H9 (cell line): ENCODE data around the gene CPT2. TPM values are rescaled to one million over a fixed set of nuclear protein-coding genes. Genes with fewer than 3 reads are reported as not detected.
A peak's percentile ranks its signal among the peaks of the same experiment; 100 is the strongest.
"Not testable (repeated sequence)": the region's sequence is repeated elsewhere in the genome, so short reads cannot be mapped to it uniquely, and the experiment has no call there.

ENCODE experiments used
- DNase-seq: peaks from one replicate; pipeline ENCODE4 v3.0.0-alpha.2; 2017
- H2AFZ ChIP-seq: one replicate; pipeline ENCODE4 v1.6.1; 2013; ENCODE audit warnings: mild to moderate bottlenecking, low read length, control low read depth, moderate library complexity
- H2AK5ac ChIP-seq: 2 replicates; pipeline ENCODE4 v1.6.1; 2013; ENCODE audit warnings: low read length, control low read depth, mixed read lengths; ENCODE audit not compliant: insufficient read length
- H2BK120ac ChIP-seq: one replicate; pipeline ENCODE4 v1.6.1; 2013; ENCODE audit warnings: low read depth, mild to moderate bottlenecking, low read length, control low read depth, inconsistent platforms; ENCODE audit not compliant: poor library complexity, severe bottlenecking
- H2BK12ac ChIP-seq: 2 replicates; pipeline ENCODE4 v1.6.1; 2013; ENCODE audit warnings: low read length, control low read depth, mixed read lengths, low read depth; ENCODE audit not compliant: insufficient read length
- H2BK15ac ChIP-seq: 2 replicates; pipeline ENCODE4 v1.6.1; 2013; ENCODE audit warnings: low read depth, low read length, control low read depth
- H2BK20ac ChIP-seq: one replicate; pipeline ENCODE4 v1.6.1; 2013; ENCODE audit warnings: low read depth, mild to moderate bottlenecking, low read length, control low read depth, inconsistent platforms; ENCODE audit not compliant: poor library complexity, severe bottlenecking
- H2BK5ac ChIP-seq: 2 replicates; pipeline ENCODE4 v1.6.1; 2013; ENCODE audit warnings: low read length, control low read depth, mixed read lengths; ENCODE audit not compliant: insufficient read length
- H3K14ac ChIP-seq: 2 replicates; pipeline ENCODE4 v1.6.1; 2013; ENCODE audit warnings: low read length, control low read depth; ENCODE audit not compliant: insufficient read depth
- H3K18ac ChIP-seq: 2 replicates; pipeline ENCODE4 v1.6.1; 2013; ENCODE audit warnings: low read depth, mild to moderate bottlenecking, mixed read lengths, low read length, control low read depth; ENCODE audit not compliant: insufficient read length
- H3K23ac ChIP-seq: 2 replicates; pipeline ENCODE4 v1.6.1; 2013; ENCODE audit warnings: low read length, control low read depth, mixed read lengths, low read depth; ENCODE audit not compliant: insufficient read length
- H3K23me2 ChIP-seq: 2 replicates; pipeline ENCODE4 v1.6.1; 2013; ENCODE audit warnings: low read depth, mild to moderate bottlenecking, mixed read lengths, low read length, control low read depth; ENCODE audit not compliant: insufficient read length, poor library complexity, severe bottlenecking
- H3K27ac ChIP-seq: 2 replicates; pipeline ENCODE4 v1.5.1; 2013; ENCODE audit warnings: low read length, control low read depth, mixed read lengths, low read depth; ENCODE audit not compliant: insufficient read length
- H3K27me3 ChIP-seq: 2 replicates; pipeline ENCODE4 v1.6.1; 2013; ENCODE audit warnings: low read length, control low read depth, inconsistent platforms; ENCODE audit not compliant: insufficient read depth
- H3K4ac ChIP-seq: 2 replicates; pipeline ENCODE4 v1.6.1; 2013; ENCODE audit warnings: low read depth, mild to moderate bottlenecking, control low read depth, inconsistent platforms, low read length, moderate library complexity
- H3K4me1 ChIP-seq: 2 replicates; pipeline ENCODE4 v1.6.1; 2013; ENCODE audit warnings: low read length, control low read depth, inconsistent platforms; ENCODE audit not compliant: insufficient read depth
- H3K4me2 ChIP-seq: 2 replicates; pipeline ENCODE4 v1.6.1; 2013; ENCODE audit warnings: low read length, control low read depth, mixed read lengths; ENCODE audit not compliant: insufficient read length, insufficient read depth
- H3K56ac ChIP-seq: 2 replicates; pipeline ENCODE4 v1.6.1; 2013; ENCODE audit warnings: low read depth, mild to moderate bottlenecking, mixed read lengths, low read length, control low read depth; ENCODE audit not compliant: insufficient read length
- H3K79me1 ChIP-seq: 2 replicates; pipeline ENCODE4 v1.6.1; 2013; ENCODE audit warnings: low read depth, mild to moderate bottlenecking, moderate library complexity, low read length, control low read depth, inconsistent platforms; ENCODE audit not compliant: insufficient read depth, poor library complexity, severe bottlenecking
- H3K79me2 ChIP-seq: 2 replicates; pipeline ENCODE4 v1.6.1; 2013; ENCODE audit warnings: low read length, control low read depth, inconsistent platforms; ENCODE audit not compliant: insufficient read depth
- H3K9ac ChIP-seq: 2 replicates; pipeline ENCODE4 v1.6.1; 2013; ENCODE audit warnings: low read length, control low read depth, mixed read lengths; ENCODE audit not compliant: insufficient read length; ENCODE audit errors: extremely low read depth
- H3K9me3 ChIP-seq: one replicate; pipeline ENCODE4 v1.6.1; 2013; ENCODE audit warnings: low read depth, low read length, inconsistent platforms; ENCODE audit not compliant: control insufficient read depth
- H3T11ph ChIP-seq: one replicate; pipeline ENCODE4 v1.6.1; 2013; ENCODE audit warnings: mild to moderate bottlenecking, low read length, control low read depth, inconsistent platforms
- H4K20me1 ChIP-seq: one replicate; pipeline ENCODE4 v1.6.1; 2013; ENCODE audit not compliant: control insufficient read depth, insufficient read length, insufficient read depth
- H4K5ac ChIP-seq: 2 replicates; pipeline ENCODE4 v1.6.1; 2013; ENCODE audit warnings: low read depth, mild to moderate bottlenecking, mixed read lengths, low read length, control low read depth; ENCODE audit not compliant: insufficient read length
- H4K8ac ChIP-seq: replicated peaks from 2 replicates; pipeline ENCODE4 v1.6.1; 2013; ENCODE audit warnings: low read length, control low read depth, mixed read lengths, low read depth; ENCODE audit not compliant: insufficient read length
- H4K91ac ChIP-seq: 2 replicates; pipeline ENCODE4 v1.6.1; 2013; ENCODE audit warnings: low read depth, mild to moderate bottlenecking, moderate library complexity, mixed read lengths, low read length, control low read depth; ENCODE audit not compliant: insufficient read length
- H3K27ac Mint-ChIP-seq, 3 experiments: 2 replicates in 2 of 3; 3 replicates in 1 of 3; pipeline ENCODE4 v1.8.0; 2020 to 2021; ENCODE audit warnings: mixed read lengths in 3 of 3, mild to moderate bottlenecking in 1 of 3, moderate library complexity in 1 of 3
- H3K27me3 Mint-ChIP-seq: 2 replicates; pipeline ENCODE4 v1.8.0; 2021; ENCODE audit warnings: low read depth, mild to moderate bottlenecking, moderate library complexity, mixed read lengths
- H3K36me3 Mint-ChIP-seq, 3 experiments: 2 replicates in 2 of 3; 3 replicates in 1 of 3; pipeline ENCODE4 v1.8.0; 2020 to 2021; ENCODE audit warnings: low read depth in 3 of 3, mixed read lengths in 3 of 3; ENCODE audit not compliant: insufficient read depth in 1 of 3
- H3K4me1 Mint-ChIP-seq, 2 experiments: 2 replicates each; pipeline ENCODE4 v1.8.0; 2020; ENCODE audit warnings: mixed read lengths in 2 of 2
- H3K4me3 Mint-ChIP-seq, 2 experiments: 2 replicates in 1 of 2; 3 replicates in 1 of 2; pipeline ENCODE4 v1.8.0; 2020 to 2021; ENCODE audit warnings: mild to moderate bottlenecking in 2 of 2, mixed read lengths in 2 of 2, moderate library complexity in 1 of 2
- H3K9me3 Mint-ChIP-seq, 2 experiments: 2 replicates in 1 of 2; 3 replicates in 1 of 2; pipeline ENCODE4 v1.8.0; 2020; ENCODE audit warnings: mild to moderate bottlenecking in 2 of 2, mixed read lengths in 2 of 2, moderate library complexity in 1 of 2
- WGBS: extraction: QIAGEN DNeasy Blood & Tissue Kit; methylation state at CpG from one replicate; pipeline ENCODE4 v1.1.7; 2013; ENCODE audit warnings: missing lambda C conversion rate, low lambda C conversion rate, mixed read lengths; ENCODE audit not compliant: insufficient read length; ENCODE audit errors: extremely low coverage; 5-methylcytosine and 5-hydroxymethylcytosine counted together
- total RNA-seq: library from RNA; stranded (reverse); gene quantifications from 2 replicates; pipeline ENCODE4 v1.2.1, GENCODE V29; 2021
- TF ChIP-seq, protein P1 (sequence below): fragments of 200-600 bp; sonication (generic); conservative IDR thresholded peaks from 3 replicates; pipeline ENCODE4 v1.8.0; 2021; ENCODE audit warnings: antibody characterized with exemption, mild to moderate bottlenecking

The CPT2 gene
- total RNA-seq, 1 experiment from 2014 or later, result 33.2 TPM

DNA sequence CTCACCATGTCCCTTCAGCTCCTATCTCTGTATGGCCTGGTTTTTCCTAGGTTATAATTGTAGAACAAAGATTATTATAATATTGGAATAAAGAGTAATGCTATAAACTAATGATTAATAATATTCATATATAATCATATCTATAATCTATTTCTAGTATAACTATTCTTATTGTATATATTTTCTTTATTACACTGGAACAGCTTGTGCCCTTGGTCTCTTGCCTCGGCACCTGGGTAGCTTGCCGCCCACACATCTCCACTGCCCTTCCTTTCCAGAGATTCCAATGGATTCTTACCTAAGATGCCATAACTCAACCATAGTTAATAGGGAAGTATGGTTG is 10.7 kb upstream of the CPT2 start:
- not testable (repeated sequence) for H2BK12ac ChIP-seq, H3K23me2 ChIP-seq, H3K27ac Mint-ChIP-seq, H3K36me3 Mint-ChIP-seq, H4K5ac ChIP-seq, H4K20me1 ChIP-seq, H2BK20ac ChIP-seq, H3K27me3 ChIP-seq, H3K56ac ChIP-seq, H4K8ac ChIP-seq, H3K9me3 ChIP-seq, H3K9me3 Mint-ChIP-seq, H4K91ac ChIP-seq, H2AK5ac ChIP-seq, H3K9ac ChIP-seq, DNase-seq, H3K4ac ChIP-seq, H3K4me3 Mint-ChIP-seq, H3K18ac ChIP-seq, H3K27me3 Mint-ChIP-seq, H3K14ac ChIP-seq, H2BK120ac ChIP-seq, H3K79me1 ChIP-seq, H3K4me1 ChIP-seq, H3K23ac ChIP-seq, H3K79me2 ChIP-seq, H2BK5ac ChIP-seq, H3K27ac ChIP-seq, H3T11ph ChIP-seq, H3K4me2 ChIP-seq, H2AFZ ChIP-seq, H2BK15ac ChIP-seq
- no CpG with 5 or more reads among the region's 2 CpGs for WGBS
- TF ChIP-seq, protein P1, sequence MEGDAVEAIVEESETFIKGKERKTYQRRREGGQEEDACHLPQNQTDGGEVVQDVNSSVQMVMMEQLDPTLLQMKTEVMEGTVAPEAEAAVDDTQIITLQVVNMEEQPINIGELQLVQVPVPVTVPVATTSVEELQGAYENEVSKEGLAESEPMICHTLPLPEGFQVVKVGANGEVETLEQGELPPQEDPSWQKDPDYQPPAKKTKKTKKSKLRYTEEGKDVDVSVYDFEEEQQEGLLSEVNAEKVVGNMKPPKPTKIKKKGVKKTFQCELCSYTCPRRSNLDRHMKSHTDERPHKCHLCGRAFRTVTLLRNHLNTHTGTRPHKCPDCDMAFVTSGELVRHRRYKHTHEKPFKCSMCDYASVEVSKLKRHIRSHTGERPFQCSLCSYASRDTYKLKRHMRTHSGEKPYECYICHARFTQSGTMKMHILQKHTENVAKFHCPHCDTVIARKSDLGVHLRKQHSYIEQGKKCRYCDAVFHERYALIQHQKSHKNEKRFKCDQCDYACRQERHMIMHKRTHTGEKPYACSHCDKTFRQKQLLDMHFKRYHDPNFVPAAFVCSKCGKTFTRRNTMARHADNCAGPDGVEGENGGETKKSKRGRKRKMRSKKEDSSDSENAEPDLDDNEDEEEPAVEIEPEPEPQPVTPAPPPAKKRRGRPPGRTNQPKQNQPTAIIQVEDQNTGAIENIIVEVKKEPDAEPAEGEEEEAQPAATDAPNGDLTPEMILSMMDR, result peak; percentile 2; the same call in 2 of the 3 replicates
- H3K4me1 Mint-ChIP-seq, result peaks cover 9 to 14% of the 10 kb centered on the region in 2 experiments
